A549 treated with DMSO at 1 μM for 4 hours (cell line): ENCODE data around the gene SCYGR5. TPM values are rescaled to one million over a fixed set of nuclear protein-coding genes. Genes with fewer than 3 reads are reported as not detected.

Experiments
- total RNA-seq: library from RNA; stranded (reverse); fragments of 200-300 nt; extraction: Qiagen RNA extraction; gene quantifications from 5 replicates; pipeline ENCODE4 v1.2.3, GENCODE V29; 2022; ENCODE audit warnings: low read depth

SCYGR5 gene, protein sequence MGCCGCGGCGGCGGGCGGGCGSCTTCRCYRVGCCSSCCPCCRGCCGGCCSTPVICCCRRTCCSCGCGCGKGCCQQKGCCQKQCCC
- not detected in 5 replicates for total RNA-seq

DNA sequence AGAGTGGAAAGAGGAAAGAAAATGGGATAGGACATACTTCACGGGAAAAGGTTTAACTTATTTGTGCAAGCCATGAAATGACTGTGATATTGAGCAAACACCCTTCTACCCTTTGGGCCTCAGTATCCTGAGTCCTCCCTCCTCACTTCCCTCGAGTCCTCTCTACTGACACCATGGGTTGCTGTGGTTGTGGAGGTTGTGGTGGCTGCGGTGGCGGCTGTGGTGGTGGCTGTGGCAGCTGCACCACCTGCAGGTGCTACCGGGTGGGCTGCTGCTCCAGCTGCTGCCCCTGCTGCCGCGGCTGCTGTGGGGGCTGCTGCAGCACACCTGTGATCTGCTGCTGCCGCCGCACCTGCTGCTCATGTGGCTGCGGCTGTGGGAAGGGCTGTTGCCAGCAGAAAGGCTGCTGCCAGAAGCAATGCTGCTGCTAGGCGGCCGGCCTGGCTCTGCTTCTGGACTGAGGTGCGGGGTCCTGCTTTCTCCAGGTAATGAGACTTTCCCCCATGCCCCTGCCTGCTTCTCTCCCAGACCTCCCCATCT, at the start of gene SCYGR5:
TSS of gene SCYGR5 (plus strand) at position 174 of the 540 bp plus-strand sequence. CDS start at position 174, 0 bp downstream.

GRCh38 chr2:227617316-227618230, 49.0 kb upstream of the SCYGR5 start, which contains the start of gene SCYGR4:
Gene SCYGR4 (plus strand): TSS chr2:227617498. CDS start chr2:227617498, 0 bp downstream.

Other genes with a start within 250 kb of the SCYGR5 start
- gene AGFG1, start 194.6 kb upstream of the SCYGR5 start, total RNA-seq: 105 to 141 TPM (median 128 TPM) in 5 replicates
- gene SCYGR2, start 67.9 kb upstream of the SCYGR5 start, total RNA-seq: not detected in 5 replicates
- not detected in 5 replicates for gene SCYGR3, start 52.0 kb upstream of the SCYGR5 start, total RNA-seq
- not detected in 5 replicates for gene SCYGR4, start 49.3 kb upstream of the SCYGR5 start, total RNA-seq
- 2.5 to 3.8 TPM (median 3.2 TPM) in 5 replicates for gene SLC19A3, start 51.2 kb downstream of the SCYGR5 start, total RNA-seq
- gene SCYGR6, start 58.0 kb downstream of the SCYGR5 start, total RNA-seq: not detected in 5 replicates
- not detected in 5 replicates for gene SCYGR7, start 61.5 kb downstream of the SCYGR5 start, total RNA-seq
- gene SCYGR8, start 79.1 kb downstream of the SCYGR5 start, total RNA-seq: not detected in 5 replicates
- 2.3 to 7.2 TPM (median 3.2 TPM) in 5 replicates for gene CCL20, start 147.0 kb downstream of the SCYGR5 start, total RNA-seq
- gene DAW1, start 204.8 kb downstream of the SCYGR5 start, total RNA-seq: 1.6 to 2.7 TPM (median 1.7 TPM) in 5 replicates